NCI-H146 treated with DMSO at 0.1 percent for 48 hours (cell line): ENCODE measurements around the gene TSHZ2.
"Not testable (repeated sequence)": the region's sequence is repeated elsewhere in the genome, so short reads cannot be mapped to it uniquely, and the experiment has no call there.

Experiments used
- DNase-seq: peaks from one replicate; lab custom pipeline; 2025; ENCODE audit not compliant: unreplicated experiment; lab: John Stamatoyannopoulos, UW

Gene TSHZ2

DNA sequence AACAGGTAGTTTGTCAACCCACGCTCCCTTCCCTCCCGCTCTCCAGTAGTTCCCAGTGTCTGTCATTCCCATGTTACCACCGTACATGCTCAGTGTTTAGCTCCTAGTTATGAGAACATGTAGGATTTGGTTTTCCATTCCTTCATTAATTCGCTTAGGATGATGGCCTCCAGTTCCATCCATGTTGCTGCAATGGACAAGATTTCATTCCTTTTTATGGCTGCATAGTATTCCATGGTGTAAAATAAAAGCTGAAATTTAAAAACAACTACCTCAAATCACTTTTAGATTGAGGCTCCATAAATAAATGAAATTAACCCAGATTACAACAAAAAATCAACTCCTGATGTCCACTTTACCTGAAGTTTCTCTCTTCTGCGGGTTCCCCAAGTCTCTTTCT, 430.9 kb downstream of the TSHZ2 start:
- DNase-seq, result no peak

DNA sequence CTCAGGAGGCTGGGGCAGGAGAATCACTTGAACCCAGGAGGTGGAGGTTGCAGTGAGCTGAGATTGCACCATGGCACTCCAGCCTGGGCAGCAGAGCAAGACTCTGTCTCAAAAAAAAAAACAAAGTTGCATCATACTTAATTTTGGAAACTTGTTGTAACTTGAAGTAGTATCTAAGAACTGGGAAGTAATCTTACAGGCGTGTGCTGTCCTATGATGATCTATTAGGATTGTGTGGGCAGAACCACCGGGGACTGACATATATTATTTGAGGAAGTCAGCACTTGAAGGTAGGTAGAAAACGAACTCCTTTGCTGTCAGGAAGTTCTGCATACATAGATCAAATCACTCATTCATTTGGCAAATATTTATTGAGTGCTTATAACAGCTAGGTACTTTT, 433.0 kb downstream of the TSHZ2 start:
- DNase-seq, result no peak

DNA sequence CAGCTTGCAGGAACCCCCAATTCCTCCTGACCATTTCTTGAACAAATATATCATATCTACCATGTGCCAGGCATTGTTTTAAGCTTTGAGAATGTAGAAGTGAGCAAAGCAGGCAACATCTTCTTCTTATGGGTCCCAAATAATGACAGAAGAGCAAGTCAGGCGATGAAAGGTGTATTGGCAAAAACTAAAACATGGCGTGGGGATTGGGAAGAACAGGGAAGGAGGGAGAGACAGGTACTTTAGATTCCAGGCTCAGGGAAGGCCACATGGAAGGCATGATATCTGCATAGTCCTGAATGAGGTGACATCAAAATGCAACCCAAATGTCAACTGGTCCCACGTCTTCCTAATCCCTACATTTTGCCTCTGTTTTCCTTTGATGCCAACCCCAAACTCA, 434.4 kb downstream of the TSHZ2 start:
- DNase-seq, result no peak

DNA sequence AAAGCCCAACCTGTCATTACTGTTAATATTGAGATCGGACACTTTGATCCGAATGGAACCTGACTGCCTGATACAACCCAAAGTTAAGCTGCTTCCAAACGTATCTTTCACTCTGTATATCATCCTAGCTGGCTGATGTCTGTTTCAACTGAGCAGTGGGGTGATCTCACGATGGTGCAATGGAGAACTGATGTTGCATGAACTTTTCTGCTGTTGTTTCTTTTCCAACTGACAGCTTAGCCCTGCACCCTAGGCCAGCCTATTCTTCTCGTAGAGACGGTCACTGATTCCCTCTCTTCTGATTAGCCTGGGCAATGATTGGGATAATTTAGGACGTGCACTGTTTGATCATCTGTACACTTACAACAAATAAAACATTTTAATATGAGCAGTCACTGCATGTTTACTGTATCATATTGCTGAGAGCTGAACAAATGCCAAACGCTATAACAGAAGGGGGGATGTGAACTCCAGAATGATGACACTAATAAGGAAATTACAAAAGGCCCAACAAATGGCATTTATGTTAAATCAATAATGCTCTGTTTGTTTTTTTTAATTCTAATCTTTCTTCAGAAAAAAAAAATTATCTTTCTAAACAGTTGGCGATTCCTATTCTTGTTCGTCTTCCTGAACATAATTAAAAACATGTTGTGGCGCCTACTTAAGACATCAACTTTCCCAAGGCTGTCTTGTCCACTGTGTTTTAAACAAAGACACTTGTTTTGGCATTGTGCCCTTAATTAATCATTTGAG, 436.7 kb downstream of the TSHZ2 start:
- DNase-seq, result no peak

DNA sequence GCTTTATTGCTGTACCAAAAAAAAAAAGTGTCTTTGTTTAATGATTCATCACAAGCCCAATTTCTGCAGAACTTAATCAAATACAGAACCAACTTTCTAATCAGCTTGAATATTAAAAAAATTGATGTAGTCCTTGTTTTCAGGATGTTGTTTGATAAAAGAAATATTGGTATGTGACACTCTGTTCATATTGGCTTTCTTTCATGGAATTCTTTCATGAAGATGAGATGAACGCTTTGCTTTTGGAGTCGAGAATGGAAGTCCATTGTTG, 437.2 kb downstream of the TSHZ2 start:
- DNase-seq, result no peak

DNA sequence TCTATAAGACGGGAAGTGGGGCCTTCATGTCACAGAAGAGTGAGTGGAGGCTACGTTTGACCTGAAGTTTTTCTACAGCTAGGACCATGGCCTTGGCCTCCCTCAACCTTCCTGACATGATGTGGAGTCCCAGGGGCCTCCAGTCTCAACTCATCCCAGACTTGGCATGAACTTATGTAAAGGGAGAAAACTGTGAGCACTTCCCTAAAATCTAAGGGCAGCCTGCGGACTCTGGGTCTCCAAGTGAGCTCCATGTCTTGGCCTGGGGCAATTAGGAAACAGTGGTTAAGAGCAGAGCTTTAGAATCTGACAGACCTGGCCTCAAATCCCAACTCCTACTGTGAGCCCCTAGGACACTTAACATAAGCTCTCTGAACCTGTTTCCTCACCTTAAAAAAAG, 439.0 kb downstream of the TSHZ2 start:
- DNase-seq, result no peak

DNA sequence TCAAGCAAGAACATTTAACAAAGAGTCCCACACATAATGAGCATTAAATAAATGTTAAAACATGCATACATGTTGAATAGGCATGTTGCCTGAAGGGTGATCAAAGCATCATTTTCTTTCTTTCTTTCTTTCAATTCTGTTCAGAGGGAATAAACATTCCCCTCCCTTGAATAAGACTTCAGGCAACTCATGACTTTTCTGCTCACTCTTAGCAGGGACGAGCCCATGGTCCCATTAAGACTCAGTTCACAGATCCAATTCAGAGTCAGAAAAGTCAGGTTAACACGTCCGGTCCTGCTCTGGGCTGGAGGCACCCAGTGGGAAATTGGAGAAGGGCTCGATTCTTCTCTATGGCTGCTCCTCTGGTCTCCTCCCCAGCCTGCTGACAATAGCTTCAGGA, 439.7 kb downstream of the TSHZ2 start:
- DNase-seq, result no peak

DNA sequence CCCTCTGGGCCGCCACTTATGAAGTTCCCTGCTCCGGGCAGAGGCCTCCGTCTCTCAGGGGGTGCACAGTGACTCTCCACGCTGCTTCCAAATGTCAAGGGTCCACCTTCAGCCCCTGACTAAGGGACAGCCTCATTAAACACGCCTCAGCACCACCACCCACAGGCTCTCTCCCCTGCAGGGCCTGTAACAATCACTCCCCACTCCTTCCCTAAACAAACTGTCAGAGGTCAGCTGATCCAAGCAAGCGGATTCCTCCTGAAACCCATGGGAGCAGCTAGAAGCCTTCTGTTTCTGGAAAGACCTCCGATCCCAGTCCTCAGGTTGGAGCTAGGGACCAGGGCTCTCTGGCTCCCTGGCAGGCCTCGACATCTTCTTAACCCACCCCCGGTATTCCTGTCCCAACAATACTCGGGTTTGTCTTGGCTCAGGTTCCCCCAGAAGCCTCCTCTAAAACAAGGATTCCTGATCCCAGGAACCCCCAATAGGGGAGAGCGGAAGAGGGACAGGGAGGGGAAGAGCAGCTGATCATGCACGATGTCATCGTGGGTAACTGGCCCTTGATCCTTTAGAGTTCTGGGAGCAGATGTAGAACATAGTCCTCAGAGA, 440.5 kb downstream of the TSHZ2 start:
- DNase-seq, result no peak

DNA sequence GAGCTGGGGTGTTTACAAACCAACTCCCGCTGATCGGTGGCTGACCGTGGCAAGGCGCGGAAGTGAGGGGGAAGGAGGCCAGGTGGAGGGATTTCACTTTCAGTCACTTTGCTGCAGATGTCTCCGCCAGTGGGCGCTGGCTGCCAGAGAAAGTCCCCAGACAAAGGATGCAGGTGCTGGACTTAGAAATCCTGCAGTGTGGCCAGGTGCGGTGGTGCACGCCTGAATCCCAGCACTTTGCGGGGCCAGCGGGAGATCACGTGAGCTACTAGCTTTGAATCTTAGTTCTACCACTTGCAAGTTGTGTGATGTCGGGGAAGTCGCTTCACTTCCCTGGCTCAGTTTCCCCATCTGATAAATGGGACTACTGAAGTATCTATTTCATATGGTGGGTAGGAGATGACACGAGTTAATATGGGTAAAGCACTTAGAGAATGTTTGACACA, 441.1 kb downstream of the TSHZ2 start:
- DNase-seq, result peak; percentile 65

DNA sequence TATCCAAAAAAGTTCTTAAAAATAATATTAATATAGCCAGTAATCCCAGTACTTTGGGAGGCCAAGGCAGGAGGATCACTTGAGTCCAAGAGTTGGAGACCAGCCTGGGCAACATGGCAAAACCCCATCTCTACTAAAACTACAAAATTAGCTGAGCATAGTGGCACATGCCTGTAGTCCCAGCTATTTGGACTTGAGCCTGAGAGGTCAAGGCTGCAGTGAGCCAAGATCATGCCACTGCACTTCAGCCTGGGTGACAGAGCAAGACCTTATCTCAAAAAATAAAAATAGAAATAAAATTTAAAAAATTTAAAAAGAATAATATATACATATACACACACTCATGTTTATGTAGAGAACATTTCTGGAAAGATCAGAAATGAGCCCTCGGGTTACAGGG, 441.7 kb downstream of the TSHZ2 start:
- DNase-seq, result not testable (repeated sequence)

DNA sequence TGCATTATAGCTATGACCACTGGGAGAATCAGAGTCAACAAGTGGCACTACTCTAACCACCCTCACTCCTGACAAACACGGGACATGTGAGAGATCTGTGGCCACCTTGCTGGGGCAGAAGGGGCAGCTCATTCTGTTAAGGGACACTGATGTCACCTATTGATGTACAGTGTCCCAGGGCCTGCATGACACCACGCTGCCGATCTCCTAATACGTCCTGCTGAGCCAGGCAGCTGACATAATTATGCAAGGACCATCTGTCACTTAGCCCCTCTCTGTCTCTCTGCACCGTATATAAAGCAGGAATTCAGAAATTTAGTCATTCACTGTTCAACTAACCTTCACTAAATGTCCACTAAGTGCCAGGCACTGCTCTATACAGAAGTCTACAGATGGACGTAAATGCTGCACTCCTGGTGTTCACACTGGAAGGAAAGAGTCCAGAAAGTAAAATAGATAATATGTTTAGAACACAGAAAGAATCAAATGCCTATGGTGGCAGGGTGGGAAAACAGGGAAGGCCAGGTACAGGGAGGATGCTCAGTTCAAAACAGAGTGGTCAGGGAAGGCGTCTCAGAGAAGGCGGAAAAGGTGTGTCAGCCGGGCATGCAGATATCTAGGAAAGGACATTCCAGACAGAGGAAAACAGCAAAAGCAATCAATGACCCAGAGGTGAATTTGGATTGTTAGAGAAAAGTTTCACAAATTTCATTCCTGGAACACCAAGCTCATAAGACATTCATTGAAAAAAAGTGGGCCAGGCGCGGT, 447.7 kb downstream of the TSHZ2 start:
- no peak for DNase-seq

DNA sequence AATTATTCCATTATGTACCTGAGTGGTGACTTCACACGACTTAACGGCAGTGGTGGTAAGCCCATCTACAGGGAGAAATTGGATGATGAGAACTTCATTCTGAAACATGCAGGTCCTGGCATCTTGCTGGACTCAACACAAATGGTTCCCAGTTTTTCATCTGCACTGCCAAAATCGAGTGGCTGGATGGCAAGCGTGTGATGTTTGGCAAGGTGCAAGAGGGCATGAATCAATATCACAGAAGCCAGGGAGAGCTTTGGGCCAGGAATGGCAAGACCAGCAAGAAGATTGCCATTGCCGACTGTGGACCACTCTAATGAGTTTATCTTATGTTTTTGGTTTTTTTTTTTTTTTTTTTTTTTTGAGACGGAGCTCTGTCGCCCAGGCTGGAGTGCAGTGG, 449.2 kb downstream of the TSHZ2 start:
- no peak for DNase-seq

DNA sequence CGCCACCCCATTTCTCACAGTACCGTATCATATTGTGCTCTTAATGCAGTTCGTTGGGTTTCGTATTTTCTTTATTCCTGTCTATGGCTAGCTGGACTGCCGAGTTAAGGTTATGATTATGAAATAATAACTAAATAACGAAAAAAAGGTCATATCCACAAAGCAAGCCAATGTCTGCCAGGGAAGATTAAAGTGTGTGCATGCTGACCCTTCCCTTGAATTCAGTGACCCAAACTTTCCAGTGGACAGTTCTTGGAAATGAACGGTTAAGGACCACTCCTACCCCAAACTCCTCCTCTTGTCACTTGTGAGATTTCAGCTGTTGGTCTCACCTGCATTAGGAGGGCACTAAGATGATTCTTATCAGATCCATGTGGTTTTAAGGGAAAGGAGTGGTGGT, 449.9 kb downstream of the TSHZ2 start:
- DNase-seq, result no peak

DNA sequence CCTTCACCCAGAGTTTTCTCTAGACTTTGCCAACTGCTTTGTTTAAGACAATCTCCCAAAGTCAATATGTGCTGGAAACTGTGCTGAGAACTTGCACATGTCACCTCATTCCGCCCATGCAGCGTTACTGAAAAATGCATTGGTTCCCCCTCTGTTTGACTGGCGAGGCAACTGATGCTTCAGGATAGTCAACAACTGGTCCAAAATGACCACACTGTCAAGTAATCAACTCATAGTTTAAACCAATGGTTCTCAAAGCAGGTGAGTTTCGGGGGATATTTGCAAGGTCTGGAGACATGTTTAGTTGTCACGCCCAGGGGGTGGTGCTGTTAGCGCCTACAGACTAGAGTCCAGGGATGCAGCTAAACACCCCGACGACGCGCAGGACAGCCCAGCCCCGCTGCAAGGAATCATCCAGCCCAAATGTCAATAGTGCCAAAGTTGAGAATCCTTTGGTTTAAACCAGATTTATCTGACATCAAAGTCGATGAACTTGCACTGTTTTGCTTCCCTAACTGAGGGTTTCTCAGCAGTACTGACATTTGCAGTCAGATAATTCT, 451.5 kb downstream of the TSHZ2 start:
- DNase-seq, result no peak

DNA sequence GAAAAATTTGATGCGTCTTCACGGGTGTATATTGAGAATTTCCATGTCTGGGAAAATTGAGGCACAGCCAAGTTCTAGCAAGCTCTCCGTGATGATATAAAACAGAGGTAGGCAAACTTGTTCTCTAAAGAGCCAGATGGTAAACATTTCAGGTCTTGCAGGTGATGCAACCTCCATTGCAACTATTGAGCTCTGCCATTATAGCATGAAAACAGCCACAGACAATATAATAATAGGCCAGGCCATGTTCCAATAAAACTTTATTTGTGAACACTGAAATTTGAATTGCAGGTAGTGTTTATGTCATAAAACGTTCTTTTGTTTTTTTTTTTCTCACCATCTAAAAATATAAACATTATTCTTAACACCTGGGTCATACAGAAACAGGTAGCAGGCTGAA, 453.3 kb downstream of the TSHZ2 start:
- DNase-seq, result no peak

DNA sequence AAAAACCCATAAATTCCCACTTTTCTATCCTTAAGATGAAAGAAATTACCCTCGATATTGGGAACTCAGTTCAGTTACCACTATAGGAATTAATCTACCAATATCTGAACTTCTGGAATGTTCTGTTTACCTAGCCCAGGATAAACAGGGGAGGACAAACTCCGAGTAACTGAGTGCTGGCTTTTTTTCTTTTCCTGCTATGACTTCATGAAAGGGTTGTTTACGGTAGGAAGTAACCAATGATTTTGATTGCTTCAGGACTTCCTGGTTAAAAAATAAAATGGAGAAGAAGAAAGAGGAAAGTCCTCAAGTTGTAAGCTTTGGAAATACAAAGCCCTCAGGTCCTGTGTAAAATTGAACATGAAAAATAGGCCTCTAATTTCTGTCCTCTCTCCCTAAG, 453.8 kb downstream of the TSHZ2 start:
- no peak for DNase-seq

DNA sequence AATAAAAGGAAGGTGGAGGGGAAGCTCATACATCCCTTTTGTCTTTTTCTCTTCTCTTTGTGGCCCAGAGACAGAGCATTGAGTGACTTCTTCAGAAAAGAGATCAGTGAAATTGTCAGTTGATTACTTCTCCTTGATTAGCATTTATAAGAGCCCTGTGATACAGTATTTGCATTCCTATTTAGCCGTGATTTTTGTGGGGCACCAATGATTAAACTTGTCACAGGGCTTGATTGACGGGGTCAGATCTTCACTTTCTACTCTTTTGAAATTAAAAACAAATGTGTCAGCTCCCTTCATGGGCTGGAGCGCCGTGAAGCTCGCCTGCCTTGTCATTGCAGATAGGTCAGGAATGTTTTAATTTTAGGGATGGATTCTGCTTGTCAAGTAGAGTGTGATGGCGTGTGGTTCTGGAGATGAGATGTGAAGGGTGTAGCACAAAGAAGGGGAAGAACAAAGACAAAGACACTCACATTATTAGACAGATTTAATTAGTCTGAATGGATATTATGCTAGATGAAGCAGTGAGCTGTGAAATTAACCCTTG, 454.7 kb downstream of the TSHZ2 start:
- no peak for DNase-seq

DNA sequence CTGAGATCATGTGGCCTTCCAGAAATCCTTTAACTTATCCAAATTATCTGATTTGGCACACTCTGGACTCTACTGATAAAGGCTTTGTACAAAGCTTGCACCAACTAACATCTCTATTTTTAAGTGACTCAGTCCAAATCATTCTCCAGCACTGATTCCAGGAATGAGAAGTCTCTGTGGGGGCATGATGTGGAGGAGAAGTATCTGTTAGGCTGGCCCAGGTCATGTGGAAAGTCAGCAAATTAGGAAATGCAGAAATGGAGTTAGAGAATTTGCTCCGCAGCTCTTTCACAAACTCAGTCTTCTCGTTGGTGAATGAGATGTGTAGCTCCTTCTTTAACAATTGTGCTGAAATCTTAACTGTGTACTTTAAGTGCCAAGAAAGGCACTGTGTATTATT, 455.8 kb downstream of the TSHZ2 start:
- DNase-seq, result no peak

DNA sequence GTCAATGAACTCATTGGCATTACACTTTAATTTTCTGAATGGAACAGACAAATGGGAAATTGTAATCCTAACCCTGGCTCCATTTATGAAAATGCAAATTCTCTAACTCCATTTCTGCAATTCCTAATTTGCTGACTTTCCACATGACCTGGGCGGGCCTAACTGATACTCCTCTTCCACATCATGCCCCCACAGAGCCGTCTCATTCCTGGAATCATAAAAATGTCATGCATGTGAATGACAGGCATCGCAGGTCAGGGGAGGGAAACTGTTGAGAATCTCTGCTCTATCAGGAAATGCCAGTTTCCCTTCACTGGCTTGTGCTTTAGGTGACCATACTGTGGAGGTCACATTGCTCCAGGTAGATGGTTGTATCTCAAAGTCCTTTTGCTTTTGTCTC, 456.4 kb downstream of the TSHZ2 start:
- no peak for DNase-seq

DNA sequence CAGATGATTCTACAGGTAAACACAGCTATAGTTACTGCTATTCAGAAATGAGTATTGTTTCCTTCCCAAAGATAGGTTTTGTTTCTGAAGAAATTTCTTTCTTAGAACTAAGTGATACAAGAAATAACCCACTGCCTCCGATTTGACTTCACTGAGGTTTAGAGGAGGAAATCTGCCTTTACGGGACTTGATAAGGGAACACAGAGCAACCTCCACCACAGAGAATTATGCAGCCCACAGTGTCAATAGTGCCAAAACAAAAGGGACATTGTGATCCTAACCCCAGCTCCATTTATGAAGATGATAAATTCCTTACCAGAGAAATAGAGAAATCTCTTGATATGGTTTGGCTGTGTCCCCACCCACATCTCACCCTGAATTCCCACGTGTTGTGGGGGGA, 456.8 kb downstream of the TSHZ2 start:
- DNase-seq, result no peak

DNA sequence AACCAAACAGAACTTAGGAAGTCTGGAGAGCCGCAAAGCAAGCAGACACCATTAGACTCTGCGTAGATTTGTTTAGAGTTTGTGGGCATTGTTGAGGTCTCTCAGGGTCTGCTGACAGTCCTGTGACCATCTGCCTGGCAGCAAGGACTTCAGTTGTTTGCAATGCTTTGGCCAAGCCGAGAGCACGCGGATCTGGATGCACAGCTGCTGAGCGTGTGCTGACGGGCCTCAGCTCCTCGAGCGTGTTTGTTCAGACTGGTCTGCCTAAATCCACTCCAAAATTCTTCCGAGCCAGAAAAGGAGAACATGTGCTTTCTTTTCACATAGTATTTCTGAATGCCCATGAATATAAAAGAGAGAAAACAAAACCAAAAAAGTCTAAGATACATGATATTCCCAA, 462.5 kb downstream of the TSHZ2 start:
- no peak for DNase-seq

DNA sequence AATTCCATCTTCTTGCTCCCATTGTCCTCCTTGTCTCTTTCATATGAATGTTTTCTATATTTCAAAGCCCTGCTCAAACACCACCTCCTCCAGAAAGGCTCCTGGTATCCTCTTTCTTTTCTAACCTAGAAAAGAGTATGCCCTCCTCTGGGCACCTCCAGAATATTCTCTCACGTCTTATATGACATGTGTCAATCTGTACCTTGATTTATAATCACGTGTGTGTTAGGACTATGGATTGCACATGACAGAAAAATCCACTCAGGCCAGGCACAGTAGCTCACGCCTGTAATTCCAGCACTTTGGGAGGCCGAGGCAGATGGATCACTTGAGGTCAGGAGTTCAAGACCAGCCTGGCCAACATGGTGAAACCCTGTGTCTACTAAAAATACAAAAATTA, 464.8 kb downstream of the TSHZ2 start:
- DNase-seq, result not testable (repeated sequence)
